ENCODE measurements around the gene FANCE.

FANCE gene

DNA sequence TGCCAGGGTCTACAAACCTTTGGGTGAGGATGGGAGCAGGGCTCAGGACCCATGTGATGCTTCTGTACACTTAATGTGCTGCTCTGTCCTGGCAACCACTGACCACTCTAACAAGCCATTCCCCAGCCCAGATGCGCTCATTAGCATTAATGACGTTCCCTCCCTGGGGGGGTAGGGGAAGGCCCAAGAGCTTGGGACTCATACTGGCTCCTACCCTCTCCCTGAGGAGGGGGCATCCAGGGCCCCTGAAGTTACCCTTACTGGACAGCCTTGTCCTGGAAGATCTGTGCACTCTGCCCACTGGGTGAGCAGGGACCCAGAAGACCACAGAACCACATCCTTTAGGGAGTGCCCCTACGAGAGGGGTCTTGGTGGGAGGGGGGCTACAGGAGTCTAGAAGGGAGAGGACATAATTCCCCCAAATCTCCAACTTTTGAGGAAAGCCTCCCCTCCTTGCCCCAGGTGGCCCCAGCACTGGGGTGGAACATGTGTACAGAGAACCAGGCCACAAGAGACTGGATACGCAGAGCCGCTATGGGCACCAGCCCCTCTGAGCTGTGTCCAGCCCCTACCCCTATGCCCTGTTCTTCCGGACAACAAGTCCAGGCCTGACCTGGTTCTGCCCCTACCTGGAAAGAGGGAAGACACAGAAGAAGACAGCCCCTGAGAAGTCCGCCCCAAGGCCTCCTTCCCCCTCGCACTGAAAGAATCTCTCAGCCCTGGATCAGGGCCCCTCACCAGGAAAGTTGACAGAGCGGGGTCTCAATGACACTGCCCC is 43.3 kb downstream of the FANCE start:
- H3K4me1 ChIP-seq (ENCODE audit: control insufficient read depth in 1 of 2, insufficient read depth in 2 of 2, low read length in 2 of 2) = peaks cover 20 to 58% of the 10 kb centered on the region in 2 donors
- H3K36me3 ChIP-seq (ENCODE audit: control insufficient read depth in 1 of 2, insufficient read depth in 2 of 2, low read length in 2 of 2) = no peaks in the 10 kb centered on the region
- H3K27me3 ChIP-seq (ENCODE audit: low read depth, low read length) = peaks cover 10% of the 10 kb centered on the region
- peak overlapping the region; percentile 93 for H3K27ac ChIP-seq (ENCODE audit: low read length)
- H3K4me3 ChIP-seq (ENCODE audit: low read depth in 1 of 2, low read length in 2 of 2) = peak overlapping the region; percentile 66 to 73
- H3K9me3 ChIP-seq (ENCODE audit: control insufficient read depth in 1 of 2, low read length in 2 of 2) = no peaks in the 10 kb centered on the region

DNA sequence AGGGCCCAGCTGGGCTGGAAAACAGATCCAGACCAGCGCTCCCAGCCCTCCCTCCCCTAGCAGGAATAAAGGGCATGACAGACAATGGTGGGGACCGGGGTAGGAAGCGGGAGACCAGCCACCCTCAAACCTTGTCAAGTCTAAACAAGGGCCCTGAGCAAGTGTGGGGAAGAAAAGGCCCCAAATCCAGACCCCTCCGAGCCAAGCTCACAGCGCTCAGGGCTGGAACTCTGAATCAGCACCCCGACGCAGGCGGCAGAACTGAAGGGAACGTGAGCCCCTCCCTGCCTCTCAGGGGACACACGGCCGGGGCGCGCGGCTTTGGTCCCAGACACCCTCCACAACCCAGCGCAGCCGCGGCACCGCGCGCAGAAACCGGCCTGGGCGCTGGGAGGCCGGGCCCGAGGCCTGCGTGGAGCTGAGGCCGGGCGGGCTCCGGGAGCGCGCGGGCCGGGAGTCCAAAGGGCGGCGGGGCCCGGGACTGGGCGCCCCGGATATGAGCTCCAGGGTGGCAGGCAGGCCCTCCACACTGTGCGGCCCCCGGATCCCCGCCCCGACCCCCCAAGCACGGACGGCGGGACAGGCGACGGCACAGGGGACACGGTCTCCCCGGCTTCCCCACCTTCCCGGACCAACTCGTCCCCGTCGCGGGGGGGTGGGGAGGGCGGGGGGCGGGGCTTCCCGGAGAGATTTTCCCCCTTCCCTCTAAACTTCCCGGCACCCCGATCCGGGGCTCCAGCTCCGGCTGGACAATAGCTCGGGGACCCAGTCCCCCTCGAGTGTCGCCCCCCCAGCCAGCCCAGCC is 44.1 kb downstream of the FANCE start:
- H3K27me3 ChIP-seq (ENCODE audit: low read depth, low read length) = peaks cover 10% of the 10 kb centered on the region
- H3K36me3 ChIP-seq (ENCODE audit: control insufficient read depth in 1 of 2, insufficient read depth in 2 of 2, low read length in 2 of 2) = no peaks in the 10 kb centered on the region
- peaks cover 20 to 50% of the 10 kb centered on the region in 2 donors for H3K4me1 ChIP-seq (ENCODE audit: control insufficient read depth in 1 of 2, insufficient read depth in 2 of 2, low read length in 2 of 2)

GRCh38 chr6:35496841-35497570 is 44.9 kb downstream of the FANCE start, which contains the start of gene TEAD3:
TEAD3 (minus strand) TSS chr6:35497079.
- Histone ChIP-seq H3K27me3 (ENCODE audit: low read depth, low read length) (peaks cover 10% of the 10 kb centered on the region), H3K9me3 (ENCODE audit: control insufficient read depth in 1 of 2, low read length in 2 of 2) (no peaks in the 10 kb centered on the region), H3K4me3 (ENCODE audit: low read depth in 1 of 2, low read length in 2 of 2) (peak within 1 kb of the TSS; percentile 68 to 73), H3K27ac (ENCODE audit: low read length) (peak within 1 kb of the TSS; percentile 93), H3K36me3 (ENCODE audit: control insufficient read depth in 1 of 2, insufficient read depth in 2 of 2, low read length in 2 of 2) (no peaks in the 10 kb centered on the region), H3K4me1 (ENCODE audit: control insufficient read depth in 1 of 2, insufficient read depth in 2 of 2, low read length in 2 of 2) (peaks cover 20 to 43% of the 10 kb centered on the region in 2 donors)

More for the DNA sequence above, 44.1 kb downstream of the FANCE start:
- H3K4me3 ChIP-seq (ENCODE audit: low read depth in 1 of 2, low read length in 2 of 2) = peak overlapping the region; percentile 66 to 73
- no peaks in the 10 kb centered on the region for H3K9me3 ChIP-seq (ENCODE audit: control insufficient read depth in 1 of 2, low read length in 2 of 2)
- H3K27ac ChIP-seq (ENCODE audit: low read length) = peak overlapping the region; percentile 93

- H3K36me3 ChIP-seq (ENCODE audit: control insufficient read depth in 1 of 2, insufficient read depth in 2 of 2, low read length in 2 of 2) = no peaks in the 10 kb centered on the region
- H3K27ac ChIP-seq (ENCODE audit: low read length) = peak overlapping the region; percentile 84
- H3K9me3 ChIP-seq (ENCODE audit: control insufficient read depth in 1 of 2, low read length in 2 of 2) = no peaks in the 10 kb centered on the region
- H3K4me1 ChIP-seq (ENCODE audit: control insufficient read depth in 1 of 2, insufficient read depth in 2 of 2, low read length in 2 of 2) = peaks cover 17 to 35% of the 10 kb centered on the region in 2 donors
- peaks cover 10% of the 10 kb centered on the region for H3K27me3 ChIP-seq (ENCODE audit: low read depth, low read length)
- peak overlapping the region; percentile 44 to 68 for H3K4me3 ChIP-seq (ENCODE audit: low read depth in 1 of 2, low read length in 2 of 2)
Measured at GRCh38 chr6:35497571-35498421, 45.7 kb downstream of the FANCE start.

DNA sequence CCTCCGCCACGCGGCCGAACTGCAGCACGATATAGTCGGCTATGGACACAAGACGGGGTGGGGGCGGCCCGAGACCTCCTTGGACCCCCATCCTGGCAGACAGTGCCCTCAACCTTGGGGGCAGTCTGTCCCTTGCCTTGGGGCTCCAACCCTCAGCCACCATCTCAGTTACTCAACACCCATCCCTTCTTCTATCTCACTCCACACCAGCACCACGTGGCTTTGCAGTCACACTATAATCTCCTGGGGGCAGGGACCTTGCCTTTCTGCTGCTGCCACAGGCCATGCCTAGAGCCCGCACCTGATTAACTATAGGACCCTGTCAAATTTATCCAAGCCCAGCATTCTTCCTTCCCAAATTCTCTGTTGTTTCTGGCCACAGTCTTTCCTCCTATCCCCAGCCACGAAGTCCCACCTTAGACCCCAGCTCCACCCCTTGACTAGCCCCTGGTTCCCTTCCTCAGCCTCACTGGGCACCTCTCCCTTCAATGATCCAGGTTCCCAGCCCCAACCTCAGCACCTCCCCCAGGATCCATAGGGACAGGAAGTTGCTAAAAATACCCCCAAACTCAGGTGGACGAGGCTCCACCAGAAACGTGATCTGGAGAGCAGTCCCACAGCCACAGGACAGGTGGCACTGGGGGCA is 46.4 kb downstream of the FANCE start:
- Histone ChIP-seq H3K27ac (ENCODE audit: low read length) (no peak overlapping the region), H3K27me3 (ENCODE audit: low read depth, low read length) (peaks cover 10% of the 10 kb centered on the region), H3K9me3 (ENCODE audit: control insufficient read depth in 1 of 2, low read length in 2 of 2) (no peaks in the 10 kb centered on the region), H3K4me1 (ENCODE audit: control insufficient read depth in 1 of 2, insufficient read depth in 2 of 2, low read length in 2 of 2) (peaks cover 10 to 30% of the 10 kb centered on the region in 2 donors), H3K4me3 (ENCODE audit: low read depth in 1 of 2, low read length in 2 of 2) (peak overlapping the region; percentile 44 to 68), H3K36me3 (ENCODE audit: control insufficient read depth in 1 of 2, insufficient read depth in 2 of 2, low read length in 2 of 2) (no peaks in the 10 kb centered on the region)

DNA sequence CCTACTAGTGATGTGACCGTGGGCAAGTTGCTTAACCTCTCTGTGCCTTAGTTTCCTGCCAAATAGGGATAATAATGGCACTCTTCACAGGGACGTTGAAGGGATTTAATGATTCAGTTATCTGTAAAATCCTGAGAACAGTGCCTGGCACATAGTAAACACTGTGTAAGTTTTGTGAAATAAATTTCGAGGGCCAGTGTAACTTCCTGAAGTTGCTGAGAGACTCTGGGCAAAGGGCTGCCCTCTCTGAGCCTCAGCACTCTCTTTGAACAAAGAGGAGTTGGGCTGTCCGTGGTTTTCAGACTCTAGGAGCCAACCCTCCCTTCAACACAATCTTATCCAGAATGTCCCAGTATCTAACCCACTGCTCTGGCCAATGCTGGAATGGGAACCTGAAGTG is 47.2 kb downstream of the FANCE start:
- H3K27ac ChIP-seq (ENCODE audit: low read length) = no peak overlapping the region
- H3K9me3 ChIP-seq (ENCODE audit: control insufficient read depth in 1 of 2, low read length in 2 of 2) = no peaks in the 10 kb centered on the region
- no peaks in the 10 kb centered on the region for H3K36me3 ChIP-seq (ENCODE audit: control insufficient read depth in 1 of 2, insufficient read depth in 2 of 2, low read length in 2 of 2)
- H3K27me3 ChIP-seq (ENCODE audit: low read depth, low read length) = peaks cover 10% of the 10 kb centered on the region
- peaks cover 10 to 21% of the 10 kb centered on the region in 2 donors for H3K4me1 ChIP-seq (ENCODE audit: control insufficient read depth in 1 of 2, insufficient read depth in 2 of 2, low read length in 2 of 2)
- H3K4me3 ChIP-seq (ENCODE audit: low read depth in 1 of 2, low read length in 2 of 2) = no peak overlapping the region

- Histone ChIP-seq H3K36me3 (ENCODE audit: control insufficient read depth in 1 of 2, insufficient read depth in 2 of 2, low read length in 2 of 2) (no peaks in the 10 kb centered on the region), H3K4me3 (ENCODE audit: low read depth in 1 of 2, low read length in 2 of 2) (no peak overlapping the region), H3K27me3 (ENCODE audit: low read depth, low read length) (peaks cover 10% of the 10 kb centered on the region), H3K9me3 (ENCODE audit: control insufficient read depth in 1 of 2, low read length in 2 of 2) (no peaks in the 10 kb centered on the region), H3K4me1 (ENCODE audit: control insufficient read depth in 1 of 2, insufficient read depth in 2 of 2, low read length in 2 of 2) (peaks cover 0 to 11% of the 10 kb centered on the region in 2 donors), H3K27ac (ENCODE audit: low read length) (no peak overlapping the region)
Measured at GRCh38 chr6:35500782-35501181, 48.6 kb downstream of the FANCE start.

GRCh38 chr6:35501784-35502183 is 49.6 kb downstream of the FANCE start:
- Histone ChIP-seq H3K4me1 (ENCODE audit: control insufficient read depth in 1 of 2, insufficient read depth in 2 of 2, low read length in 2 of 2) (peaks cover 0 to 11% of the 10 kb centered on the region in 2 donors), H3K27me3 (ENCODE audit: low read depth, low read length) (peaks cover 10% of the 10 kb centered on the region), H3K27ac (ENCODE audit: low read length) (no peak overlapping the region), H3K36me3 (ENCODE audit: control insufficient read depth in 1 of 2, insufficient read depth in 2 of 2, low read length in 2 of 2) (no peaks in the 10 kb centered on the region), H3K4me3 (ENCODE audit: low read depth in 1 of 2, low read length in 2 of 2) (no peak overlapping the region), H3K9me3 (ENCODE audit: control insufficient read depth in 1 of 2, low read length in 2 of 2) (no peaks in the 10 kb centered on the region)

DNA sequence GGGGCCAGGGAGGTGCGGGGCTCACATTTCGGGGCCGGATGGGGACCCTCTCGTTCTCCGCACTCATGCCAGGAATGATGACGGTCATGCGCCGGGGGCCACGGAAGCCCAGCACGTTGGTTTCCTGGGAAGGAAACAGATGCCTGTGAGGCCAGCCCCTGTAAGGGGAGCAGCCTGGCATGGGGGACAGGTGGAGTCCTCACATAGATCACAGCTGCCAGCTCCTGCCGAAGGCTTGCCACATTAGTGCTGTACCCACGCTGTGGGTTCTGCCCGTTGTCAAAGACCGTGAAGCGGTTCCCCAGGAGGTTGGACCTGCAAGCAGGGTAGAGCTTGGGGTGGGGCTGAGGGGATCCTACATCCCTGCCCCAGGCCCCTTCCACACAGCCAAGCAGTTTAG is 51.4 kb downstream of the FANCE start:
- Histone ChIP-seq H3K27me3 (ENCODE audit: low read depth, low read length) (peaks cover 7% of the 10 kb centered on the region), H3K4me1 (ENCODE audit: control insufficient read depth in 1 of 2, insufficient read depth in 2 of 2, low read length in 2 of 2) (peaks cover 0 to 2% of the 10 kb centered on the region in 2 donors), H3K36me3 (ENCODE audit: control insufficient read depth in 1 of 2, insufficient read depth in 2 of 2, low read length in 2 of 2) (no peaks in the 10 kb centered on the region), H3K27ac (ENCODE audit: low read length) (no peak overlapping the region), H3K9me3 (ENCODE audit: control insufficient read depth in 1 of 2, low read length in 2 of 2) (no peaks in the 10 kb centered on the region), H3K4me3 (ENCODE audit: low read depth in 1 of 2, low read length in 2 of 2) (no peak overlapping the region)

DNA sequence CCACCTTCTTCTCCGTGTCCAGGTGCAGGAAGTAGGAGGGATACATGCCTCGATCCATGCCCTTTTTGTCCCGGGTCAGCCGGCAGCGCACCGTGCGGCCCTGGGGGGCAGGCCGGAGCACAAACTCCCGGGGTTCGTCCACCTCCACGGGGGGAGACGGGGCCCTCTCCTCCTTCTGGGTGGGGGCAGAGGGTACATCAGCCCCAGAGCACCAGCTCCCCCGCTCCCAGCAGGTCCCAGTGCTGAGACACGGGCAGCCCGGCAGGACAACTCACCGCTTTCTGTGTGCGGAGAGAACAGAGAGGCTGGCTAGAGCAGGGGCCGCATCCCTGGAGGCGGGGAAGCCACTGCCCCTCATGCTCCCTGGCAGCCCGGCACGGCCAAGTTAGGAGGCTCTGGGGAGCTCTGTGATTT is 53.9 kb downstream of the FANCE start:
- H3K27me3 ChIP-seq (ENCODE audit: low read depth, low read length) = peaks cover under 1% of the 10 kb centered on the region
- H3K9me3 ChIP-seq (ENCODE audit: control insufficient read depth in 1 of 2, low read length in 2 of 2) = no peaks in the 10 kb centered on the region
- no peak overlapping the region for H3K4me3 ChIP-seq (ENCODE audit: low read depth in 1 of 2, low read length in 2 of 2)
- H3K4me1 ChIP-seq (ENCODE audit: control insufficient read depth in 1 of 2, insufficient read depth in 2 of 2, low read length in 2 of 2) = no peaks in the 10 kb centered on the region
- no peak overlapping the region for H3K27ac ChIP-seq (ENCODE audit: low read length)
- no peaks in the 10 kb centered on the region for H3K36me3 ChIP-seq (ENCODE audit: control insufficient read depth in 1 of 2, insufficient read depth in 2 of 2, low read length in 2 of 2)
